ENCODE data around the gene STK32B.

The STK32B gene

GRCh38 chr4:5072948-5073347 is 21.7 kb downstream of the STK32B start:
- no peak for TF ChIP-seq CTCF (conservative IDR thresholded peaks at IDR 0.05)

GRCh38 chr4:5078009-5078408 is 26.7 kb downstream of the STK32B start:
- TF ChIP-seq CTCF (conservative IDR thresholded peaks at IDR 0.05), result no peak
- no peak overlapping the region for H3K27ac ChIP-seq

More at GRCh38 chr4:5072948-5073347, 21.7 kb downstream of the STK32B start:
- H3K27ac ChIP-seq, result no peak overlapping the region

GRCh38 chr4:5079581-5079980 is 28.3 kb downstream of the STK32B start:
- no peak for TF ChIP-seq CTCF (conservative IDR thresholded peaks at IDR 0.05)
- H3K27ac ChIP-seq, result no peak overlapping the region

- TF ChIP-seq CTCF (conservative IDR thresholded peaks at IDR 0.05), result no peak
- no peak overlapping the region for H3K27ac ChIP-seq
Observed at GRCh38 chr4:5081441-5081999, 30.2 kb downstream of the STK32B start.

- H3K27ac ChIP-seq, result no peak overlapping the region
- no peak for TF ChIP-seq CTCF (conservative IDR thresholded peaks at IDR 0.05)
Observed at GRCh38 chr4:5082376-5082775, 31.1 kb downstream of the STK32B start.

GRCh38 chr4:5084911-5085475 is 33.7 kb downstream of the STK32B start:
- no peak for TF ChIP-seq CTCF (conservative IDR thresholded peaks at IDR 0.05)
- H3K27ac ChIP-seq, result no peak overlapping the region

GRCh38 chr4:5086535-5086934 is 35.3 kb downstream of the STK32B start:
- TF ChIP-seq CTCF (conservative IDR thresholded peaks at IDR 0.05), result no peak
- H3K27ac ChIP-seq, result no peak overlapping the region
